ENCODE data around the gene PANX3. TPM values are rescaled to one million over a fixed set of nuclear protein-coding genes. Genes with fewer than 3 reads are reported as not detected.

PANX3 gene, protein sequence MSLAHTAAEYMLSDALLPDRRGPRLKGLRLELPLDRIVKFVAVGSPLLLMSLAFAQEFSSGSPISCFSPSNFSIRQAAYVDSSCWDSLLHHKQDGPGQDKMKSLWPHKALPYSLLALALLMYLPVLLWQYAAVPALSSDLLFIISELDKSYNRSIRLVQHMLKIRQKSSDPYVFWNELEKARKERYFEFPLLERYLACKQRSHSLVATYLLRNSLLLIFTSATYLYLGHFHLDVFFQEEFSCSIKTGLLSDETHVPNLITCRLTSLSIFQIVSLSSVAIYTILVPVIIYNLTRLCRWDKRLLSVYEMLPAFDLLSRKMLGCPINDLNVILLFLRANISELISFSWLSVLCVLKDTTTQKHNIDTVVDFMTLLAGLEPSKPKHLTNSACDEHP
- total RNA-seq (not detected), polyA plus RNA-seq (not detected)

DNA sequence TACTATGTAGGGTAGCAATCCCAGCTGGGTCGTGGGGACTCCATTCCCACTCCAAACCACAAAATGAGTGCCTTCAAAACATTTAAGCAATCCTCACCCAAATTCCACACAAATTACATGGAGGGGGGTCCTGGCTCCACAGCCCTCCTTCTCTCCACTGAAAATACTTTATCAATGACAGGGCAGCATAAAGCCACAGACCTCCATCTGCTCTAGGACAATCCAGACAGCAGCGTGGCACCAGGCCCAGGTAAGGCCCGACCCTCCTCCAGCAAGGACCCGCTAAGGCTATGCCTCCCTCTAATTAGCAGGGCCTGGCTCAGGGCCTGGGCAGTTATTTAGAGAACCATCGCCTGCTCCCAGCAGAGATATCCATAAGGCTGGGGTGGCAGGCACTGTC is at the start of gene PANX3:
PANX3 (plus strand) TSS at position 365 of the 400 bp plus-strand sequence. CDS start 129 bp downstream, outside the sequence.
- H3K4me3 ChIP-seq (ENCODE audit: low read depth in 1 of 3, low read length in 3 of 3), result no peak within 1 kb of the TSS
- no peaks in the 10 kb centered on the region for H3K27me3 ChIP-seq (ENCODE audit: control insufficient read depth in 4 of 4, insufficient read depth in 4 of 4, low read length in 3 of 4)
- H3K9ac ChIP-seq (ENCODE audit: low read depth in 1 of 2, low read length in 2 of 2), result no peak within 1 kb of the TSS
- no peaks in the 10 kb centered on the region for H3K36me3 ChIP-seq (ENCODE audit: control insufficient read depth in 4 of 4, insufficient read depth in 3 of 4, low read depth in 1 of 4, low read length in 3 of 4)
- no peak for DNase-seq (ENCODE audit: low spot score)
- 85% methylated on average over 5 of the region's 5 CpGs for WGBS
- H3K9me3 ChIP-seq (ENCODE audit: control insufficient read depth in 4 of 4, low read length in 3 of 4), result no peaks in the 10 kb centered on the region
- no peak for TF ChIP-seq RXRA (IDR thresholded peaks at IDR 0.05)
- no peak for TF ChIP-seq TAF1 (conservative IDR thresholded peaks at IDR 0.05)
- TF ChIP-seq, protein P1, sequence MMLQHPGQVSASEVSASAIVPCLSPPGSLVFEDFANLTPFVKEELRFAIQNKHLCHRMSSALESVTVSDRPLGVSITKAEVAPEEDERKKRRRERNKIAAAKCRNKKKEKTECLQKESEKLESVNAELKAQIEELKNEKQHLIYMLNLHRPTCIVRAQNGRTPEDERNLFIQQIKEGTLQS (IDR thresholded peaks at IDR 0.05), result no peak
- TF ChIP-seq, protein P2, sequence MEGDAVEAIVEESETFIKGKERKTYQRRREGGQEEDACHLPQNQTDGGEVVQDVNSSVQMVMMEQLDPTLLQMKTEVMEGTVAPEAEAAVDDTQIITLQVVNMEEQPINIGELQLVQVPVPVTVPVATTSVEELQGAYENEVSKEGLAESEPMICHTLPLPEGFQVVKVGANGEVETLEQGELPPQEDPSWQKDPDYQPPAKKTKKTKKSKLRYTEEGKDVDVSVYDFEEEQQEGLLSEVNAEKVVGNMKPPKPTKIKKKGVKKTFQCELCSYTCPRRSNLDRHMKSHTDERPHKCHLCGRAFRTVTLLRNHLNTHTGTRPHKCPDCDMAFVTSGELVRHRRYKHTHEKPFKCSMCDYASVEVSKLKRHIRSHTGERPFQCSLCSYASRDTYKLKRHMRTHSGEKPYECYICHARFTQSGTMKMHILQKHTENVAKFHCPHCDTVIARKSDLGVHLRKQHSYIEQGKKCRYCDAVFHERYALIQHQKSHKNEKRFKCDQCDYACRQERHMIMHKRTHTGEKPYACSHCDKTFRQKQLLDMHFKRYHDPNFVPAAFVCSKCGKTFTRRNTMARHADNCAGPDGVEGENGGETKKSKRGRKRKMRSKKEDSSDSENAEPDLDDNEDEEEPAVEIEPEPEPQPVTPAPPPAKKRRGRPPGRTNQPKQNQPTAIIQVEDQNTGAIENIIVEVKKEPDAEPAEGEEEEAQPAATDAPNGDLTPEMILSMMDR (IDR thresholded peaks at IDR 0.05; ENCODE audit: low read depth, low read length, missing input control), result no peak
- TF ChIP-seq HNF4G (IDR thresholded peaks at IDR 0.05), result no peak
- TF ChIP-seq, protein P3, sequence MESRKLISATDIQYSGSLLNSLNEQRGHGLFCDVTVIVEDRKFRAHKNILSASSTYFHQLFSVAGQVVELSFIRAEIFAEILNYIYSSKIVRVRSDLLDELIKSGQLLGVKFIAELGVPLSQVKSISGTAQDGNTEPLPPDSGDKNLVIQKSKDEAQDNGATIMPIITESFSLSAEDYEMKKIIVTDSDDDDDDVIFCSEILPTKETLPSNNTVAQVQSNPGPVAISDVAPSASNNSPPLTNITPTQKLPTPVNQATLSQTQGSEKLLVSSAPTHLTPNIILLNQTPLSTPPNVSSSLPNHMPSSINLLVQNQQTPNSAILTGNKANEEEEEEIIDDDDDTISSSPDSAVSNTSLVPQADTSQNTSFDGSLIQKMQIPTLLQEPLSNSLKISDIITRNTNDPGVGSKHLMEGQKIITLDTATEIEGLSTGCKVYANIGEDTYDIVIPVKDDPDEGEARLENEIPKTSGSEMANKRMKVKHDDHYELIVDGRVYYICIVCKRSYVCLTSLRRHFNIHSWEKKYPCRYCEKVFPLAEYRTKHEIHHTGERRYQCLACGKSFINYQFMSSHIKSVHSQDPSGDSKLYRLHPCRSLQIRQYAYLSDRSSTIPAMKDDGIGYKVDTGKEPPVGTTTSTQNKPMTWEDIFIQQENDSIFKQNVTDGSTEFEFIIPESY (IDR thresholded peaks at IDR 0.05), result no peak
- H3K4me1 ChIP-seq (ENCODE audit: control insufficient read depth in 4 of 4, insufficient read depth in 4 of 4, low read length in 3 of 4), result no peaks in the 10 kb centered on the region
- H3K27ac ChIP-seq (ENCODE audit: low read depth in 1 of 2, low read length in 2 of 2), result no peak within 1 kb of the TSS

DNA sequence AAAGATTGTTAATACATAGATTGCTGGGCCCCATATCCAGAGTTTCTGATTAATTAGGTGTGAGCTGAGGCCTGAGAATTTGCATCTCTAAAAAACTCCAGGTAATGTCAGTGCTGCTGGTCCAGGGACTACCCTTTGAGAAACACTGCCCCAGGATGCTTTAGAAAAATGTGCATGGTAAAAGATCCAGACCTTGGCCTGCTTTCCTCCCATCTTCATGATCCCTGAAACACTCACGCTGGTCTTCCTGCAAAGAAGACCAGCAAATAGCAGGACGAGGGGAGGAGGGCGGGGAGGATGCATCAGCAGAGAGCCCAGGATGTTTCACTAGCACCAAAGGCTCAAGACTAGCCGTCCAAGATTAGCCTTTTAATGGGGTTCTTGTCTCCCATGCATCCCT is 41.5 kb upstream of the PANX3 start, which contains the start of gene OR8A1:
OR8A1 (plus strand) TSS at position 301 of the 400 bp plus-strand sequence. CDS start 123 bp downstream, outside the sequence.
- no peak within 1 kb of the TSS for H3K27ac ChIP-seq (ENCODE audit: low read depth in 1 of 2, low read length in 2 of 2)
- H3K4me3 ChIP-seq (ENCODE audit: low read depth in 1 of 3, low read length in 3 of 3), result no peak within 1 kb of the TSS
- peaks cover 0 to 3% (median 0%) of the 10 kb centered on the region in 4 donors for H3K27me3 ChIP-seq (ENCODE audit: control insufficient read depth in 4 of 4, insufficient read depth in 4 of 4, low read length in 3 of 4)
- no peaks in the 10 kb centered on the region for H3K36me3 ChIP-seq (ENCODE audit: control insufficient read depth in 4 of 4, insufficient read depth in 3 of 4, low read depth in 1 of 4, low read length in 3 of 4)
- H3K4me1 ChIP-seq (ENCODE audit: control insufficient read depth in 4 of 4, insufficient read depth in 4 of 4, low read length in 3 of 4), result no peaks in the 10 kb centered on the region
- no peak within 1 kb of the TSS for H3K9ac ChIP-seq (ENCODE audit: low read depth in 1 of 2, low read length in 2 of 2)
- TF ChIP-seq NR2F2 (IDR thresholded peaks at IDR 0.05), result no peak
- TF ChIP-seq, protein P4, sequence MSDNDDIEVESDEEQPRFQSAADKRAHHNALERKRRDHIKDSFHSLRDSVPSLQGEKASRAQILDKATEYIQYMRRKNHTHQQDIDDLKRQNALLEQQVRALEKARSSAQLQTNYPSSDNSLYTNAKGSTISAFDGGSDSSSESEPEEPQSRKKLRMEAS (IDR thresholded peaks at IDR 0.05), result no peak
- no peak for TF ChIP-seq SP1 (IDR thresholded peaks at IDR 0.05)
- no peak for TF ChIP-seq GABPA (IDR thresholded peaks at IDR 0.05 in 1 of 2, conservative IDR thresholded peaks at IDR 0.05 in 1 of 2)
- TF ChIP-seq, protein P3 (IDR thresholded peaks at IDR 0.05), result no peak
- TF ChIP-seq HNF4G (IDR thresholded peaks at IDR 0.05), result no peak
- no peak for TF ChIP-seq TAF1 (conservative IDR thresholded peaks at IDR 0.05)
- TF ChIP-seq, protein P1 (IDR thresholded peaks at IDR 0.05), result no peak
- TF ChIP-seq, protein P5, sequence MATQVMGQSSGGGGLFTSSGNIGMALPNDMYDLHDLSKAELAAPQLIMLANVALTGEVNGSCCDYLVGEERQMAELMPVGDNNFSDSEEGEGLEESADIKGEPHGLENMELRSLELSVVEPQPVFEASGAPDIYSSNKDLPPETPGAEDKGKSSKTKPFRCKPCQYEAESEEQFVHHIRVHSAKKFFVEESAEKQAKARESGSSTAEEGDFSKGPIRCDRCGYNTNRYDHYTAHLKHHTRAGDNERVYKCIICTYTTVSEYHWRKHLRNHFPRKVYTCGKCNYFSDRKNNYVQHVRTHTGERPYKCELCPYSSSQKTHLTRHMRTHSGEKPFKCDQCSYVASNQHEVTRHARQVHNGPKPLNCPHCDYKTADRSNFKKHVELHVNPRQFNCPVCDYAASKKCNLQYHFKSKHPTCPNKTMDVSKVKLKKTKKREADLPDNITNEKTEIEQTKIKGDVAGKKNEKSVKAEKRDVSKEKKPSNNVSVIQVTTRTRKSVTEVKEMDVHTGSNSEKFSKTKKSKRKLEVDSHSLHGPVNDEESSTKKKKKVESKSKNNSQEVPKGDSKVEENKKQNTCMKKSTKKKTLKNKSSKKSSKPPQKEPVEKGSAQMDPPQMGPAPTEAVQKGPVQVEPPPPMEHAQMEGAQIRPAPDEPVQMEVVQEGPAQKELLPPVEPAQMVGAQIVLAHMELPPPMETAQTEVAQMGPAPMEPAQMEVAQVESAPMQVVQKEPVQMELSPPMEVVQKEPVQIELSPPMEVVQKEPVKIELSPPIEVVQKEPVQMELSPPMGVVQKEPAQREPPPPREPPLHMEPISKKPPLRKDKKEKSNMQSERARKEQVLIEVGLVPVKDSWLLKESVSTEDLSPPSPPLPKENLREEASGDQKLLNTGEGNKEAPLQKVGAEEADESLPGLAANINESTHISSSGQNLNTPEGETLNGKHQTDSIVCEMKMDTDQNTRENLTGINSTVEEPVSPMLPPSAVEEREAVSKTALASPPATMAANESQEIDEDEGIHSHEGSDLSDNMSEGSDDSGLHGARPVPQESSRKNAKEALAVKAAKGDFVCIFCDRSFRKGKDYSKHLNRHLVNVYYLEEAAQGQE (IDR thresholded peaks at IDR 0.05), result no peak
- no peak for TF ChIP-seq JUND (IDR thresholded peaks at IDR 0.05)
- no peak for DNase-seq (ENCODE audit: low spot score)
- WGBS, result 37% methylated on average over 4 of the region's 4 CpGs
- H3K9me3 ChIP-seq (ENCODE audit: control insufficient read depth in 4 of 4, low read length in 3 of 4), result peaks cover 0 to 6% (median 0%) of the 10 kb centered on the region in 4 donors

Measured in liver (tissue), 9 donors.